B cell (primary cell): Measurements from ENCODE around the gene SYNE1. TPM values are rescaled to one million over a fixed set of nuclear protein-coding genes. Genes with fewer than 3 reads are reported as not detected.

Experiments used
- ATAC-seq: fragments of 200-7000 bp; cut with Tn5 transposase; one replicate; pipeline ENCODE4 v1.10.0; 2021; ENCODE audit warnings: low read depth, mild to moderate bottlenecking, moderate number of reproducible peaks, moderate library complexity
- CTCF ChIA-PET: fragments of 350-600 bp; sonication (Branson Sonifier 250); formaldehyde crosslinking; loops from one replicate; lab custom pipeline; 2021; ENCODE audit warnings: antibody characterized with exemption, inconsistent platforms; lab: Charles Lee
- POLR2A ChIA-PET: fragments of 350-600 bp; sonication (Branson Sonifier 250); formaldehyde crosslinking; loops from one replicate; lab custom pipeline; 2021; ENCODE audit warnings: antibody characterized with exemption; lab: Charles Lee
- DNase-seq: peaks from one replicate; pipeline ENCODE4 v3.0.0; 2013
- H2AFZ ChIP-seq: 2 replicates; pipeline ENCODE4 v1.6.1; 2012; ENCODE audit warnings: mild to moderate bottlenecking, low read depth, low read length; ENCODE audit not compliant: insufficient read depth, poor library complexity, severe bottlenecking
- H3K27ac ChIP-seq, 2 donors: 1 replicate in 1 of 2; 2 replicates in 1 of 2; pipeline ENCODE4 v1.5.1; 2012 to 2013; ENCODE audit warnings: low read length in 2 of 2, mild to moderate bottlenecking in 2 of 2, moderate library complexity in 1 of 2
- H3K27me3 ChIP-seq, 4 experiments: fragments of 200-600 bp in 1 of 4; sonication (generic) in 1 of 4; replicated peaks in 1 of 4; 1 replicate in 2 of 4; 2 replicates in 2 of 4; pipeline versions ENCODE4 v1.6.1 to v1.7.0; 2013 to 2016; ENCODE audit warnings: low read length in 3 of 4, mild to moderate bottlenecking in 2 of 4, mixed read lengths in 1 of 4, moderate library complexity in 1 of 4; ENCODE audit not compliant: insufficient read depth in 4 of 4, control insufficient read depth in 3 of 4; ENCODE audit errors: control extremely low read depth in 1 of 4
- H3K36me3 ChIP-seq, 2 experiments: replicated peaks in 1 of 2; 1 replicate in 1 of 2; 2 replicates in 1 of 2; pipeline versions ENCODE4 v1.6.1 to v1.7.1; 2013; ENCODE audit warnings: low read length in 1 of 2; ENCODE audit not compliant: insufficient read depth in 2 of 2, control insufficient read depth in 1 of 2; ENCODE audit errors: control extremely low read depth in 1 of 2, extremely low read depth in 1 of 2
- H3K4me1 ChIP-seq, 2 donors: fragments of 200-600 bp in 1 of 2; sonication (generic) in 1 of 2; 1 replicate in 1 of 2; 2 replicates in 1 of 2; pipeline versions ENCODE4 v1.5.1 to v1.6.1; 2013 to 2017; ENCODE audit warnings: low read length in 2 of 2; ENCODE audit not compliant: control insufficient read depth in 2 of 2, insufficient read depth in 2 of 2
- H3K4me2 ChIP-seq: replicated peaks from 2 replicates; pipeline ENCODE3; 2012; ENCODE audit warnings: mild to moderate bottlenecking, low read depth, low read length; ENCODE audit not compliant: poor library complexity, severe bottlenecking
- H3K4me3 ChIP-seq, 5 experiments: fragments of 200-600 bp in 1 of 5; sonication (generic) in 1 of 5; 1 replicate in 3 of 5; 2 replicates in 2 of 5; pipeline versions ENCODE4 v1.5.1 to v1.7.0; 2011 to 2016; ENCODE audit warnings: low read length in 4 of 5, mild to moderate bottlenecking in 4 of 5, low read depth in 2 of 5, control low read depth in 1 of 5, moderate library complexity in 1 of 5; ENCODE audit not compliant: insufficient read depth in 1 of 5; ENCODE audit errors: control extremely low read depth in 1 of 5, extremely low read depth in 1 of 5
- H3K79me2 ChIP-seq: fragments of 200-600 bp; sonication (generic); one replicate; pipeline ENCODE4 v1.6.0; 2016; ENCODE audit warnings: low read length; ENCODE audit not compliant: control insufficient read depth, insufficient read depth
- H3K9ac ChIP-seq: fragments of 200-600 bp; sonication (generic); 2 replicates; pipeline ENCODE4 v1.6.1; 2017; ENCODE audit warnings: mild to moderate bottlenecking, low read length, moderate library complexity
- H3K9me3 ChIP-seq, 3 donors: one replicate each; pipeline versions ENCODE4 v1.6.1 to v1.7.1; 2013; ENCODE audit warnings: low read length in 2 of 3; ENCODE audit not compliant: control insufficient read depth in 2 of 3, insufficient read depth in 1 of 3; ENCODE audit errors: control extremely low read depth in 1 of 3
- H4K20me1 ChIP-seq: 2 replicates; pipeline ENCODE4 v1.6.0; 2012; ENCODE audit warnings: mild to moderate bottlenecking, low read length; ENCODE audit not compliant: insufficient read depth, control insufficient read depth, poor library complexity, severe bottlenecking
- H3K27ac Mint-ChIP-seq: one replicate; pipeline ENCODE4 v1.8.0; 2021; ENCODE audit warnings: mixed read lengths
- H3K27me3 Mint-ChIP-seq: one replicate; pipeline ENCODE4 v1.8.0; 2021; ENCODE audit warnings: mixed read lengths
- H3K4me1 Mint-ChIP-seq: one replicate; pipeline ENCODE4 v1.8.0; 2021; ENCODE audit warnings: mixed read lengths
- H3K4me3 Mint-ChIP-seq: one replicate; pipeline ENCODE4 v1.8.0; 2021; ENCODE audit warnings: mixed read lengths
- H3K9me3 Mint-ChIP-seq: one replicate; pipeline ENCODE4 v1.8.0; 2022; ENCODE audit warnings: mixed read lengths; ENCODE audit not compliant: insufficient read depth
- CTCF ChIP-seq: fragments of 200-600 bp; IDR thresholded peaks from one replicate; pipeline ENCODE4 v1.8.0; 2022; ENCODE audit warnings: antibody characterized with exemption, mild to moderate bottlenecking
- EZH2 ChIP-seq: IDR thresholded peaks from 2 replicates; pipeline ENCODE4 v1.6.1; 2012; ENCODE audit warnings: borderline replicate concordance, low read depth, mild to moderate bottlenecking, moderate library complexity, low read length; ENCODE audit not compliant: insufficient read depth, poor library complexity, severe bottlenecking
- WGBS: methylation state at CpG from one replicate; pipeline ENCODE4 v1.1.5; 2013; ENCODE audit warnings: missing lambda C conversion rate; ENCODE audit not compliant: insufficient coverage; 5-methylcytosine and 5-hydroxymethylcytosine counted together
- intact Hi-C: fragments of 100-400 bp; cut with micrococcal nuclease; formaldehyde crosslinking; loops from one replicate; pipeline ENCODE4 v1.10.0; 2022
- polyA plus RNA-seq: library from polyadenylated mRNA; depleted of rRNA; stranded (reverse); fragments of >200 nt; gene quantifications from 2 replicates; pipeline ENCODE4 v1.2.3, GENCODE V29; 2012
- total RNA-seq, 2 donors: library from RNA; stranded (reverse); fragments of 120-200 nt in 1 of 2; gene quantifications; 1 replicate in 1 of 2; 2 replicates in 1 of 2; pipeline versions ENCODE4 v1.2.3 to v1.2.4, GENCODE V29; 2013 to 2022

Gene SYNE1
- total and polyA plus RNA-seq, 2 donors (not counting 1 experiment from before 2014, with no cell fraction given) = 49.2 to 108 TPM

- no peaks in the 10 kb centered on the region for H4K20me1 ChIP-seq
- Mint-ChIP-seq H3K27me3 (peaks cover under 1% of the 10 kb centered on the region), H3K4me1 (no peaks in the 10 kb centered on the region), H3K27ac (no peak overlapping the region), H3K9me3 (no peaks in the 10 kb centered on the region), H3K4me3 (no peak overlapping the region)
- no peak for DNase-seq
- intact Hi-C loops = no loop called here
- no peak for ATAC-seq
- no peak overlapping the region for H3K27ac ChIP-seq
- POLR2A ChIA-PET = no interaction called here
- no peak overlapping the region for H3K4me3 ChIP-seq
- no peaks in the 10 kb centered on the region for H3K27me3 ChIP-seq
- H3K79me2 ChIP-seq = no peaks in the 10 kb centered on the region
- H2AFZ ChIP-seq = no peak overlapping the region
- no peaks in the 10 kb centered on the region for H3K36me3 ChIP-seq
- H3K4me2 ChIP-seq = no peak overlapping the region
- 100% methylated on average over 2 of the region's 5 CpGs for WGBS
- no peaks in the 10 kb centered on the region for H3K4me1 ChIP-seq
- TF ChIP-seq EZH2 (no peak), CTCF (no peak)
- no peak overlapping the region for H3K9ac ChIP-seq
- CTCF ChIA-PET = no interaction called here
- no peaks in the 10 kb centered on the region for H3K9me3 ChIP-seq
Measured at GRCh38 chr6:152600022-152600421, 37.1 kb downstream of the SYNE1 start.

GRCh38 chr6:152598901-152599537 lies 38.1 kb downstream of the SYNE1 start:
- no CpG with 5 or more reads among the region's 4 CpGs for WGBS
- H2AFZ ChIP-seq = no peak overlapping the region

More at GRCh38 chr6:152598901-152599537, 38.1 kb downstream of the SYNE1 start:
- Histone ChIP-seq H3K4me2 (no peak overlapping the region), H3K27ac (no peak overlapping the region), H3K27me3 (no peaks in the 10 kb centered on the region), H3K4me3 (no peak overlapping the region), H3K9ac (no peak overlapping the region), H4K20me1 (no peaks in the 10 kb centered on the region), H3K4me1 (no peaks in the 10 kb centered on the region), H3K36me3 (no peaks in the 10 kb centered on the region), H3K79me2 (no peaks in the 10 kb centered on the region), H3K9me3 (no peaks in the 10 kb centered on the region)
- no peak for ATAC-seq
- Mint-ChIP-seq H3K27me3 (peaks cover 6% of the 10 kb centered on the region), H3K27ac (no peak overlapping the region), H3K4me1 (no peaks in the 10 kb centered on the region), H3K4me3 (no peak overlapping the region), H3K9me3 (no peaks in the 10 kb centered on the region)
- ChIA-PET CTCF (no interaction called here), POLR2A (no interaction called here)
- DNase-seq = no peak
- TF ChIP-seq CTCF = no peak
- TF ChIP-seq EZH2 = no peak
- intact Hi-C loops = no loop called here
